Choroid plexus epithelial cell (primary cell): ENCODE data around the gene PLEKHO2.

Experiments used
- DNase-seq: peaks from one replicate; pipeline ENCODE4 v3.0.0-alpha.2; 2010; ENCODE audit warnings: low read depth
- H3K4me3 ChIP-seq: 2 replicates; pipeline ENCODE4 v1.5.1; 2011; ENCODE audit warnings: low read depth, mild to moderate bottlenecking, control low read depth, low read length, moderate library complexity
- TF ChIP-seq, protein P1 (sequence below): conservative IDR thresholded peaks from 2 replicates; pipeline ENCODE4 v1.5.1; 2011; ENCODE audit warnings: low read depth, mild to moderate bottlenecking, control low read depth, inconsistent platforms, low read length, moderate library complexity

PLEKHO2 gene

DNA sequence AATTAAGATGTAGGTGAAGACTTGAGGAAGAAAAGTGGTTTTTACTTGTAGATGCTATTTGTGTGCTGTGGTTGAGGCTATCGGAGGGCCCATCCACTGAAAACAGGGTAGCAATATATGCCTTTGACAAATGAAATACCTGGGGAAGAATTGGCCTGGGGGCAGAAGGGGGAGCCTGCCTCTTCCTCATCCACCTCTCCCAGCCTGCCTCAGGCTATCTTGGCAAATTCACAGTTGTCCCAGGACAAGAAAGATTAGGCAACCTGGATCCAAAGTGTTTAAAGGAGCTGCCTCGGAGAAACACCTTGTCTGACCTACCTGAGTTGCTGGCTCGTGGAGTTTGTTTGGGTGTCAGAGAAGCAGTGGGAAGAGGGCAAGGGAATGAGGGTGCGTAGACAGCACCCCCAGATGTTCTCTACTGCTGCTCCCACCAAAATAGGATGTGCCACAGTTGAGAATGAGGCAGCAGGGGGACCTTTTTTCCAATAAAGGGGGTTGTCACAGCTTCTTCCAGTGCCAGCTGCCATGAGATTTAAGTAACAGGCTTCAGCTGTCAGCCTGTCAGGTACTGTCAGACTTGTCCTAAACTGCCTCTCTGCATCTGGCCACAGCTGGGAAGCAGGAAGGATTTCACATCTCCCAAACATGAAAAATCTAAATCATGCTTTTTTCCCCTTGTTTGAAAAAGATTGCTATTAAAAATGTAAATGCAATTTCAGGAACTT is 9.2 kb downstream of the PLEKHO2 start:
- no peak overlapping the region for H3K4me3 ChIP-seq
- TF ChIP-seq, protein P1, sequence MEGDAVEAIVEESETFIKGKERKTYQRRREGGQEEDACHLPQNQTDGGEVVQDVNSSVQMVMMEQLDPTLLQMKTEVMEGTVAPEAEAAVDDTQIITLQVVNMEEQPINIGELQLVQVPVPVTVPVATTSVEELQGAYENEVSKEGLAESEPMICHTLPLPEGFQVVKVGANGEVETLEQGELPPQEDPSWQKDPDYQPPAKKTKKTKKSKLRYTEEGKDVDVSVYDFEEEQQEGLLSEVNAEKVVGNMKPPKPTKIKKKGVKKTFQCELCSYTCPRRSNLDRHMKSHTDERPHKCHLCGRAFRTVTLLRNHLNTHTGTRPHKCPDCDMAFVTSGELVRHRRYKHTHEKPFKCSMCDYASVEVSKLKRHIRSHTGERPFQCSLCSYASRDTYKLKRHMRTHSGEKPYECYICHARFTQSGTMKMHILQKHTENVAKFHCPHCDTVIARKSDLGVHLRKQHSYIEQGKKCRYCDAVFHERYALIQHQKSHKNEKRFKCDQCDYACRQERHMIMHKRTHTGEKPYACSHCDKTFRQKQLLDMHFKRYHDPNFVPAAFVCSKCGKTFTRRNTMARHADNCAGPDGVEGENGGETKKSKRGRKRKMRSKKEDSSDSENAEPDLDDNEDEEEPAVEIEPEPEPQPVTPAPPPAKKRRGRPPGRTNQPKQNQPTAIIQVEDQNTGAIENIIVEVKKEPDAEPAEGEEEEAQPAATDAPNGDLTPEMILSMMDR, result no peak
- DNase-seq, result no peak

DNA sequence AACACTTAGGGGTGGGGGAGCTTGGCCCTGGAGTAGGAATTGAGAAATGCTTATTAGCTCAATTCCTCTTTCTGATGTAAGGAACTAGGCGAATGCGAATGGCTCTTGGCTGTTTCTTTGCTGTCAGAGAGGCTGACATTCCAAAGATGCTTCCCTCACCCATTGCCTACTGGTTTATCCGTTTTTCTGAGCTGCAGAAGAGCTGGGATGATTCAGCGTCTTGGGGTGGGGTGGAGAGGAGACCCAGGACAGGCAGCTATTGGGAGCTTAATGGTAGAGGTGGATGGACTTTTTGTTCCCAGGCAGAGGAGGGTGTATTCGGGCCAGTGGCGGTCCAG is 9.8 kb downstream of the PLEKHO2 start:
- TF ChIP-seq, protein P1, result no peak
- peak; percentile 94 for DNase-seq
- no peak overlapping the region for H3K4me3 ChIP-seq

DNA sequence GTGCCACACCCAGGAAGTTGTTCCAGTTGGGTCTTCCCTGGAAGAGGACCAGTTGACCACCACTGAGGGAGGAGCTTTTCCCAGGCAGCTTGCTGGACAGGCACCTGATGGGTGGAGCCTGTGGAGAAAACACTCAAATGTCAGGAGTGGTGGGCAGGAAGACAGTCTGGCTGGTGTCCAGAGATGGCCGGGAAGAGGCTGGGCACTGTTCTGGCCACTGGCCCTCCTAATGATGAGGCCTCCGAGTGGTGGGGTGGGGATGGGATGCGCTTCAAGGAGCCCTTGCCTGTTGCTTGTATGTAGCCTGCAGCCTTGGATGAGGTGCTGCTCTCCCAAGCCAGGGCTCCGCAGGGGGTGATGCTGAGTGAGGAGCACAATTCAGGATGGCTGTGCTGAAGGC is 12.3 kb downstream of the PLEKHO2 start:
- TF ChIP-seq, protein P1, result no peak
- no peak overlapping the region for H3K4me3 ChIP-seq

GRCh38 chr15:64854526-64854925 is 12.8 kb downstream of the PLEKHO2 start:
- H3K4me3 ChIP-seq, result no peak overlapping the region
- DNase-seq, result no peak
- TF ChIP-seq, protein P1, result no peak

More for the DNA sequence above, 12.3 kb downstream of the PLEKHO2 start:
- DNase-seq, result no peak

- DNase-seq, result no peak
- H3K4me3 ChIP-seq, result no peak overlapping the region
- TF ChIP-seq, protein P1, result no peak
Measured at GRCh38 chr15:64855205-64855975, 13.7 kb downstream of the PLEKHO2 start.

- TF ChIP-seq, protein P1, result peak; percentile 38
- no peak overlapping the region for H3K4me3 ChIP-seq
- DNase-seq, result peak; percentile 57
Measured at GRCh38 chr15:64856429-64857145, 14.9 kb downstream of the PLEKHO2 start.
